SK-N-MC (cell line): Measurements from ENCODE around the gene ATAD2B.

ENCODE experiments used
- DNase-seq: peaks from one replicate; pipeline ENCODE4 v3.0.0-alpha.2; 2011; ENCODE audit warnings: low read depth, low spot score
- H3K27ac ChIP-seq: fragments of 200-600 bp; sonication (generic); 2 replicates; pipeline ENCODE4 v1.5.1; 2016; ENCODE audit warnings: mixed run types
- H3K36me3 ChIP-seq: fragments of 200-600 bp; sonication (generic); 2 replicates; pipeline ENCODE4 v1.6.1; 2017; ENCODE audit warnings: antibody characterized with exemption, low read length, mixed read lengths; ENCODE audit not compliant: insufficient read depth
- H3K4me3 ChIP-seq: fragments of 200-600 bp; sonication (generic); 2 replicates; pipeline ENCODE4 v1.5.1; 2016
- H3K9ac ChIP-seq: fragments of 200-600 bp; sonication (generic); 2 replicates; pipeline ENCODE4 v1.8.0; 2017; ENCODE audit warnings: mixed run types, mixed read lengths; ENCODE audit not compliant: insufficient read length
- H3K9me3 ChIP-seq: fragments of 200-600 bp; sonication (generic); 2 replicates; pipeline ENCODE4 v1.6.1; 2017; ENCODE audit warnings: low read depth, mild to moderate bottlenecking, antibody characterized with exemption, low read length, moderate library complexity, mixed read lengths
- EZH2 ChIP-seq: fragments of 200-600 bp; sonication (generic); IDR thresholded peaks from one replicate; pipeline ENCODE4 v1.6.1; 2017; ENCODE audit warnings: antibody characterized with exemption
- FOXP2 ChIP-seq: optimal IDR thresholded peaks from 2 replicates; pipeline ENCODE3; 2011; ENCODE audit warnings: mild to moderate bottlenecking, moderate library complexity; ENCODE audit not compliant: insufficient read depth; ENCODE audit errors: extremely low read length, control extremely low read depth
- POLR2AphosphoS5 ChIP-seq: IDR thresholded peaks from 2 replicates; pipeline ENCODE4 v1.6.1; 2012; ENCODE audit warnings: mild to moderate bottlenecking, low read depth, low read length, borderline replicate concordance

ATAD2B gene

DNA sequence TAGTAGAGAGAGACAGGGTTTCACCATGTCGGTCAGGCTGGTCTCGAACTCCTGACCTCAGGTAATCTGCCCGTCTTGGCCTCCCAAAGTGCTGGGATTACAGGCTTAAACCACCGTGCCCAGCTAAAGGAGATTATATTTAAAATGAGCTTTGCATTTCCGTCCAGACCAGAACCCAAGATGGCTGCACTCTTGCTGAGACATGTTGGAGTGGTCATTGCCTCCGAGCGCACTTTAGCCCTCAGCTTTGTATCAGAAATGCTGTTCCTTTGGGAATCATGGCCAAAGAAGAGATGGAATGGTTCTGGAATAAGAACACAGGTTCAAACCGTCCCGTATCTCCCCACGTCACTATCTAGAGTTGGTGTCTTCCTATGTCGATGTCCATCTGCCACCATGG lies 16.7 kb upstream of the ATAD2B start:
- H3K9me3 ChIP-seq, result no peaks in the 10 kb centered on the region
- no peak for TF ChIP-seq EZH2
- no peak for TF ChIP-seq FOXP2
- TF ChIP-seq POLR2AphosphoS5, result no peak
- no peak overlapping the region for H3K4me3 ChIP-seq
- no peak overlapping the region for H3K9ac ChIP-seq
- H3K36me3 ChIP-seq, result no peaks in the 10 kb centered on the region
- no peak for DNase-seq
- H3K27ac ChIP-seq, result no peak overlapping the region

DNA sequence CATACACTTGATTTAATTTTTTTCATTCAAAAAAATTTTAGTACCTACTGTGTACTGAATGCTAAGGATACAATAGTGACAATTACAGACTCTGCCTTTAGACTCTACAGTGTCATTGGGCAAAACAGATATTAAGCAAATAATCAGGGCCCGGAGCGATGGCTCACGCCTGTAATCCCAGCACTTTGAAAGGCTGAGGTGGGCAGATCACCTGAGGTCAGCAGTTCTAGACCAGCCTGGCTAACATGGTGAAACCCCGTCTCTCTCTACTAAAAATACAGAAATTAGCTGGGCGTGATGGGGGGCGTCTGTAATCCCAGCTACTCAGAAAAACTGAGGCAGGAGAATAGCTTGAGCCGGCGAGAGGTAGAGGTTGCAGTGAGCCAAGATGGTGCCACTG lies 14.7 kb upstream of the ATAD2B start:
- Histone ChIP-seq H3K36me3 (no peaks in the 10 kb centered on the region), H3K9me3 (no peaks in the 10 kb centered on the region), H3K4me3 (peak overlapping the region; percentile 99), H3K9ac (no peak overlapping the region), H3K27ac (no peak overlapping the region)
- no peak for DNase-seq
- TF ChIP-seq POLR2AphosphoS5, result no peak
- no peak for TF ChIP-seq FOXP2
- TF ChIP-seq EZH2, result no peak

- no peak for TF ChIP-seq FOXP2
- no peak for TF ChIP-seq POLR2AphosphoS5
- TF ChIP-seq EZH2, result no peak
- no peak for DNase-seq
- Histone ChIP-seq H3K9me3 (no peaks in the 10 kb centered on the region), H3K9ac (peak overlapping the region; percentile 89), H3K4me3 (peak overlapping the region; percentile 99), H3K27ac (peak overlapping the region; percentile 0; the same call in 1 of the 2 replicates), H3K36me3 (no peaks in the 10 kb centered on the region)
These were observed 14.0 kb upstream of the ATAD2B start for GRCh38 chr2:23940718-23941620.

GRCh38 chr2:23939987-23940717 lies 13.2 kb upstream of the ATAD2B start, which contains the start of gene UBXN2A:
Gene UBXN2A, plus strand, starts transcription at chr2:23940463. Its CDS starts 17,852 bp downstream, at chr2:23958315.
- Histone ChIP-seq H3K36me3 (no peaks in the 10 kb centered on the region), H3K4me3 (peak within 1 kb of the TSS; percentile 99), H3K9ac (peak within 1 kb of the TSS; percentile 89), H3K27ac (peak within 1 kb of the TSS; percentile 0; the same call in 1 of the 2 replicates), H3K9me3 (no peaks in the 10 kb centered on the region)
- DNase-seq, result no peak
- TF ChIP-seq FOXP2, result no peak
- TF ChIP-seq POLR2AphosphoS5, result peak; percentile 69; the same call in 1 of the 2 replicates

DNA sequence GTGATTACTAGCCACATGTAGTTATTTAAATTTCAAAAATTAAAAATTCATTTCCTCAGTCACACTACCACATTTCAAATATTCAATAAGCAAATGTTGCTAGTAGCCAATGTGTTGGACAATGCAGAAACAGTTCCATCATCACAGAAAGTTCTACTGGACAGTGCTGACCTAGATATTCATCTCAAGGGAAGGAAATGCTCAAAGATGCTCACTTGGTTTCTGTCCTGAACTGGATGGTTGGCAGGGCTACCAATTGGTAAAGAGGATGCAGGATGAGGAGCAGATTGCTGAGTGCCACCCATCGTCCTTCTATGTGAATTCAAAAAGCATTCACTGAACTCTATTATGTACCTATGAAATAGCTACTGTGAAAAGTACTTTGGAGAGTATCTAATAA lies 7.3 kb upstream of the ATAD2B start:
- Histone ChIP-seq H3K9ac (no peak overlapping the region), H3K9me3 (no peaks in the 10 kb centered on the region), H3K36me3 (no peaks in the 10 kb centered on the region), H3K4me3 (no peak overlapping the region), H3K27ac (no peak overlapping the region)
- no peak for TF ChIP-seq FOXP2
- no peak for TF ChIP-seq EZH2
- TF ChIP-seq POLR2AphosphoS5, result no peak
- DNase-seq, result no peak

DNA sequence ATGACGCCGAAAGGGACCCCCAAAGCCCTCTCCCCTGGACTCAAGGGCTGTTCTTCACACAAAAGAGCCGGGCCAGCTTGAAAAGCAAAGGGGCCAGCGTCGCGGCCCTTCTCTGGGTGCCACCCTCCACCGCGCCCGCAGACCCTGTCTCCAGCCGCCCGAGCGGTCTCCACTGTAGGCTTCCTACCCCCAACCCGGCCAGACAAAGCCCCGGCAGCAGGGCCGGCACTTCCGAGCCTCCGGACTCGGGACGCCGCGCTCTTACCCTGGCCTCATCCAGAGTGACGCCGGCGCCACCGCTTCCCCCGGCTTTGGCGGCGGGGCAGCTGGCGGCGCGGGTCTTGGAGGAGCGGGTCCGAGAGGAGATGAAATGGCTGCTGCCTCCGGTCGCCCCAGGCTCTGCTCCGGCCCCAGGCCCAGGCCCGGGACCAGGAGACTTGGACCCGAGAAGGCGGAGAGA lies 603 bp downstream of the ATAD2B start:
- Histone ChIP-seq H3K9ac (peak overlapping the region; percentile 98), H3K36me3 (no peaks in the 10 kb centered on the region), H3K27ac (peak overlapping the region; percentile 85), H3K4me3 (peak overlapping the region; percentile 89), H3K9me3 (no peaks in the 10 kb centered on the region)
- no peak for DNase-seq
- TF ChIP-seq POLR2AphosphoS5, result no peak
- TF ChIP-seq EZH2, result no peak
- TF ChIP-seq FOXP2, result no peak

DNA sequence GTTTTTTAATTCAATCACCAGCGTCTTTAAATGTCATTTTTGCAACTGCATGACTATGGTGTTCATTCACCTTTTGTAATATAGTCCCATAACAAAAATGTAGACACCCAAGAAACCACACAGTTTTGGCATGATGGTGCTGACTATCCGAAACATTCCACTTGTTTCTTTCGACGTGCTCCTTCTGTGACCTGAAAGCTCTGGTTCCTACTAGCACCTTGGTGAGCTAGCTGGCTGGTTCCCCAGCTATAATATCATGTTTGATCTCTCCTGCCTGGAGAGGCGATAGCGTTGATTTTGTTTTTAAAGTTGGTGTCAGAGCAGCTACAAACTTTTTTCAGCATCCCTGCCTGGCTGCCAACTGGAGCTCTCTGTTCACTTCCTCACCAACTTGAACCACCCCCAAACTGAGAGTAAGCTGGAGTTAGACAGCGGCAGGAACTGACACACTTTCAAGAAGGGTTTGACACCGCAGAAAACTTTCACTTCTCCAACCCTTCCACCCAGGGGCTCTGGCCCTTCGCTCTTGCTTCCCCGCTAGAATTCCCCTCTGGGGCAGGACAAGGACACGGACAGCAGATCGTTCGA lies 1.1 kb downstream of the ATAD2B start:
- Histone ChIP-seq H3K4me3 (peak overlapping the region; percentile 89), H3K9me3 (no peaks in the 10 kb centered on the region), H3K27ac (peak overlapping the region; percentile 85), H3K9ac (peak overlapping the region; percentile 98), H3K36me3 (no peaks in the 10 kb centered on the region)
- no peak for DNase-seq
- TF ChIP-seq POLR2AphosphoS5 (no peak), EZH2 (no peak), FOXP2 (no peak)
